HG02588 (cell line): ENCODE results near the gene ST6GALNAC1.
"Not testable (repeated sequence)": the region's sequence is repeated elsewhere in the genome, so short reads cannot be mapped to it uniquely, and the experiment has no call there.

Experiments used
- ATAC-seq: cut with Tn5 transposase; IDR thresholded peaks from one replicate; pipeline ENCODE4 v1.9.1; 2021; ENCODE audit warnings: mild to moderate bottlenecking, moderate library complexity; ENCODE audit not compliant: unreplicated experiment

The ST6GALNAC1 gene

GRCh38 chr17:76614064-76614759 lies 29.3 kb downstream of the ST6GALNAC1 start:
- ATAC-seq: not testable (repeated sequence)

GRCh38 chr17:76612977-76613851 lies 30.3 kb downstream of the ST6GALNAC1 start:
- ATAC-seq: no peak

GRCh38 chr17:76612465-76612864 lies 31.1 kb downstream of the ST6GALNAC1 start:
- no peak for ATAC-seq

GRCh38 chr17:76611758-76612157 lies 31.8 kb downstream of the ST6GALNAC1 start:
- ATAC-seq: no peak

DNA sequence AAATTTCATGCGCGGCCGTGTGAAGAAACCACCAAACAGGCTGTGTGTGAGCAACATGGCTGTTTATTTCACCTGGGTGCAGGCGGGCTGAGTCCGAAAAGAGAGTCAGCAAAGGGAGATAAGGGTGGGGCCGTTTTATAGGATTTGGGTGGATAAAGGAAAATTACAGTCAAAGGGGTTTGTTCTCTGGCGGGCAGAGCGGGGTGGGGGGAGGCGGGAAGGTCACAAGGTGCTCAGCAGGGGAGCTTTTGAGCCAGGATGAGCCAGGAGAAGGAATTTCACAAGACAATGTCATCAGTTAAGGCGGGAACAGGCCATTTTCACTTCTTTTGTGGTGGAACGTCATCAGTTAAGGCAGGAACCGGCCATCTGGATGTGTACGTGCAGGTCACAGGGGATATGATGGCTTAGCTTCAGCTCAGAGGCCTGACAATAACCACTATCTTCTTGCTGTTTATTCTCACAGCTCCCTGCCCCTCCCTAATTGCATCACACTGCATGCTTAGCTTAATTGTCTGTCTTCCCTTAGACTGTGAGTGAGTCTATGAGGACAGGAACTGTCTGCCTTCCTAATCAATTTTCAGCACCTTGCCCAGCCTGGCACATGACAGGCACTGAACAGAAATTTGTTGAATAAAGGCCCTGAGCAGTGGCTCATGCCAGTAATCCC lies 32.3 kb downstream of the ST6GALNAC1 start:
- not testable (repeated sequence) for ATAC-seq

GRCh38 chr17:76606685-76607084 lies 36.9 kb downstream of the ST6GALNAC1 start:
- not testable (repeated sequence) for ATAC-seq

DNA sequence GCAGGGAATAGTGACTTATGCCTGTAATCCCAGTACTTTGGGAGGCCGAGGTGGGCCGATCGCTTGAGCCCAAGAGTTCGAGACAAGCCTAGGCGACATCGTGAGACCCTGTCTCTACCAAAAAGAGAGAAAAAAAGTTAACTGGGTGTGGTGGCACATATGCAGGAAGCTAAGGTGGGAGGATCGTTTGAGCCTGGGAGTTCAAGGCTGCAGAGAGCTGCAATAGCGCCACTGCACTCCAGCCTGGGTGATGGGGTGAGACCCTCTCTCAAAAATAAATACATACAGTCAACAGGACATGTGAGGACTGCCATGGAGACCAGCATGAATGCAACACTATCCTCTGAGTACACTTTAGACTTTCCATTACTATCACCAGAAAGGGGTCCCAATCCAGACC lies 42.5 kb downstream of the ST6GALNAC1 start:
- ATAC-seq: no peak

GRCh38 chr17:76599694-76600460 lies 43.7 kb downstream of the ST6GALNAC1 start:
- ATAC-seq: no peak

DNA sequence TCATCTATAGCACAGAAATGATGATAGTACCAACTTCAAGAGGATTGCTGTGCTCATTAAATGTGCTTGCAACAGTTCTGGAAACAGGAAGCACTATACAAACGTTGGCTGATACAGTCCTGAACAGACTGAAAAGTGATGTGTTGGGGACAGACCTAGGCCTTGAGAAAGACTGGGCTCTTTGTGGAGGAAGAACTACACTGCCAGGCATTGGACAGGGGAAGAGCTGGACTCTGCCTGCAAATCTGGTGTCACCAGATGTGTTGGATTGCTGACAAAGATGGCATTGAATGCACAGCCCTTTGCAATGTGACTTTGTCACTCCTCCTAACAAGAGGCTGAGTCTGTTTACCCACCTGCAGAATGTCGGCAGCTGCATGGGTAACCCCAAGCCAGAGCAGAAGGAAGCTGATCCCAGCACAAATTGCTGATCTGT lies 45.5 kb downstream of the ST6GALNAC1 start:
- ATAC-seq: no peak

- ATAC-seq: no peak
These were observed 46.2 kb downstream of the ST6GALNAC1 start for GRCh38 chr17:76597156-76598003.

DNA sequence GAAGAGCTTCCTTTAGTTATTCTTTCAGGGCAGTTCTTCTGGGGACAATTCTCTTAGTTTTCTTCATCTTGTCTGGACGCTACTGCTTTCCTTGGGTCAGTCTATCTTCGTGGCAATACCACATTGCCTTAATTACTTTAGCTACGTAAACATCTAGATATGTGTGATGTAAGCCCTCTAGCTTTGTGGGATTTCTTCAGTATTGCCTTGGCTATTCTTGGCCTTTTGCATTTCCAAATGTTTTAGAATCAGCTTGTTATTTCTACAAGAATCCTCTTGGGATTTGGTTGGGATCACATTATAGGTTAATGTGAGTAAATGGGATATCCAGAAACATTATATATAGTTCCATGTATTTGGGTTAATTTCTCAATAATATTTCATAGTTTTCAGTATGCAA lies 48.9 kb downstream of the ST6GALNAC1 start:
- no peak for ATAC-seq

DNA sequence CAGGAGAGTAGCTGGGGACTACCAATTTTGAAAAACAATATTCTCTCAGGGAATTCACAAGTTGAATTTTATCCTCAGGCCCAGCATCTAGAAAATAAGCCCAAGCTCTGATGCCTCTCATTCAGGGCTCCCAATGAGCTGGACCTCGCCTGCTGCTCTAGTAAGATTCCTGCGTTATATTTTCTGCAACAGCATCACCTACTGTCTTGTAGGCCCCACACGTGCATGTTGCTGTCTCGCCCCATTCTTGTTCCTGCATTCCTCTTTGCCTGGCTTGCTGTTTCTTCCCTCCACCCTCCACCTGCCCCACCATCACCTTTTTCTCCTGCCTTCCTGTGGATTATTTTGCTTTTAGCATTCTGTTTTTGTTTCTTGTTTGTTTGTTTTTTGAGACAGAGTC lies 49.6 kb downstream of the ST6GALNAC1 start:
- ATAC-seq: no peak

- no peak for ATAC-seq
These were observed 50.2 kb downstream of the ST6GALNAC1 start for GRCh38 chr17:76593384-76593826.

GRCh38 chr17:76588182-76588581 lies 55.4 kb downstream of the ST6GALNAC1 start:
- no peak for ATAC-seq

DNA sequence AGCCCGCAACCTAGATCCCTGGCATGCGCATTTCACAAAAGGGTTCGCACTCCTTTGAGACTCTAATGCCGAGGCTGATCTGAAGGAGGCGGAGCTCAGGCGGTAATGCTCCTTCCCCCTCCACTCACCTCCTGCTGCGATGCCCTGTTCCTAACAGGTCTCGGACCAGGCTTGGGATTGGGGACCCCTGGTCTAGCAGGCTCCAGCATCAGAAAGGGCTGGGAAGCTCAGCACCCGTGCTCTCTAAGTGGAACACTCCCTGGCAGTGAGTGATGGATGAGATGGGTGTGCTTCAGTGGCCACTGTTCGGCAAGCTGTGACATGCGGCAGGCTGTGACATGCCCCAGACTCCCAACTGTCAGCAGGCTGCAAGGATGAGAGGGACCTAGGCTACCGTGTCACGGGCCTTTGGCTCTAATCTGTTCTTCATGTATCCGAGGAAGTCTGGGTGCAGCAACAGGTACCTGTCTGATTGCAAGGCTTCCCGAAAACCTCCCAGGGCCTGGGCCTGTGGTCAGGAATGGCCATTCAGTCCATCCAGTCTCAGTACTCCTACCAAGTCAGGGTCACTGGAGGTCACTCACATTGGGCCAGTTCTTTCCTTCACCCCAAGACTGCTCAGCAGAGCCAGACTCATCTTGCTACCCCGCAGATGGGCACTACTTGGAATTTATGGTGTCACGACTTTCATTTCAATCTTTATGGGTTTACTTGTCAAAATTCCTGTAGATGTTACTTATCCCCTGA lies 56.6 kb downstream of the ST6GALNAC1 start:
- no peak for ATAC-seq

GRCh38 chr17:76585649-76586593 lies 57.6 kb downstream of the ST6GALNAC1 start, which contains the start of gene ST6GALNAC2:
Gene ST6GALNAC2 (minus strand): TSS chr17:76585860. CDS start chr17:76585808, 52 bp downstream.
- ATAC-seq: no peak

- ATAC-seq: no peak
These were observed 58.4 kb downstream of the ST6GALNAC1 start for GRCh38 chr17:76585033-76585648.
